Immature natural killer cell (primary cell): Measurements from ENCODE around the gene NOL9. TPM values are rescaled to one million over a fixed set of nuclear protein-coding genes. Genes with fewer than 3 reads are reported as not detected.
"Not testable (repeated sequence)": the region's sequence is repeated elsewhere in the genome, so short reads cannot be mapped to it uniquely, and the experiment has no call there.

Source experiments
- DNase-seq, 3 donors: peaks; one replicate each; pipeline ENCODE4 v3.0.0; 2022; ENCODE audit warnings: mixed read lengths in 1 of 3
- H3K27ac Mint-ChIP-seq, 6 donors: one replicate each; pipeline ENCODE4 v1.8.0; 2020; ENCODE audit warnings: mixed read lengths in 6 of 6, mild to moderate bottlenecking in 5 of 6, inconsistent platforms in 4 of 6, moderate library complexity in 3 of 6
- H3K27me3 Mint-ChIP-seq, 3 donors: one replicate each; pipeline ENCODE4 v1.8.0; 2020 to 2021; ENCODE audit warnings: low read depth in 3 of 3, mild to moderate bottlenecking in 3 of 3, mixed read lengths in 3 of 3, moderate library complexity in 3 of 3, inconsistent platforms in 1 of 3
- H3K36me3 Mint-ChIP-seq, 3 donors: one replicate each; pipeline ENCODE4 v1.8.0; 2020; ENCODE audit warnings: mixed read lengths in 3 of 3, inconsistent platforms in 2 of 3, mild to moderate bottlenecking in 2 of 3
- H3K4me1 Mint-ChIP-seq, 2 donors: one replicate each; pipeline ENCODE4 v1.8.0; 2020; ENCODE audit warnings: inconsistent platforms in 2 of 2, mild to moderate bottlenecking in 2 of 2, mixed read lengths in 2 of 2, moderate library complexity in 1 of 2
- H3K4me3 Mint-ChIP-seq, 5 donors: one replicate each; pipeline ENCODE4 v1.8.0; 2020; ENCODE audit warnings: mild to moderate bottlenecking in 5 of 5, mixed read lengths in 5 of 5, inconsistent platforms in 3 of 5, moderate library complexity in 3 of 5
- H3K9me3 Mint-ChIP-seq, 6 donors: one replicate each; pipeline ENCODE4 v1.8.0; 2020; ENCODE audit warnings: mild to moderate bottlenecking in 6 of 6, mixed read lengths in 6 of 6, inconsistent platforms in 4 of 6, moderate library complexity in 3 of 6
- polyA plus RNA-seq, 3 donors: library from polyadenylated mRNA; unstranded; fragments of 300-500 nt; fragmentation: Illumina TruSeq; gene quantifications; one replicate each; pipeline ENCODE4 v1.2.3, GENCODE V29; 2021

NOL9 gene
- polyA plus RNA-seq, 3 donors from 2014 or later: 4.3 to 18.2 (median 8.4) TPM

DNA sequence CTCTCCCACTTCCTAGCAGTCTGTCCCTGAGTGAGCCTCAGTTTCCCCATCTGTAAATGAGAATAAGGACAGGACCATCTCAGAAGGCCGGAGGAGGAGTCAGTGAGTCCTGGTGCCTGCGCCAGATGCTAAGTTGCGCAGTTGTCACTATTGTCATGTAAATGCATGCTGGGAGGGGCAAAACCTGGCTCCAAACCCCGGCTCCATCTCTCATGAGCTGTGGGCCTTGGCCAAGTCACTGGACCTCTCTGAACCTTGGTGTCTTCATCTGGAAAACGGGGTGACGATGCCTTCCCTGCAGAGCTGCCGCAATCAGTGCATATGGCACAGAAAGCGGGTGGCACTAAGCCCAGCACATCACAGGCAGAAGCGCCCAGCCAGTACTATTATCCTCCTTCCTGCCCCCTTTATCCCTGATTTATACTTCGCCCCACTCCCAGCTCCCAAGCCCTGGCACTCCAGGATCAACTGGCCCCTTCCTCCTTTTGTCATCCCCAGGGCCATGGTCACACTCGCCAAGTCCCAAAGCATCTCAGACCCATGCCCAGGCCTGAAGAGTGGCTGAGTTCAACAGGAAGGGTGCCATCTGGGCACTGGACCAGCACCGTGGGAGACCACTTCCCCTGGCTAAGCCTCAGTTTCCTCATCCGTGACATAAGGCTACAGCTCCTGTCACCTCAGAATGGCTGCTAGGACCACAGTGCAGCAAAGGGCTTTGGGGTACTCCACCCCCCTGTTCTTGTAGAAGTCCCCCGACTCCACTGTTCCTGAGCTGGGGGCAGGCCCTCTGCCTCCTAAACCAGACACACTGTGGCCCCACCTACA is 58.6 kb downstream of the NOL9 start:
- Mint-ChIP-seq H3K4me1 (peaks cover 11 to 14% of the 10 kb centered on the region in 2 donors), H3K9me3 (no peaks in the 10 kb centered on the region), H3K27me3 (peaks cover 10 to 14% (median 11%) of the 10 kb centered on the region in 3 donors), H3K36me3 (no peaks in the 10 kb centered on the region), H3K27ac (no peak overlapping the region), H3K4me3 (peak overlapping the region in 4 of 5 donors; percentile 35 to 65 (median 50))
- no peak for DNase-seq

- DNase-seq: no peak
- Mint-ChIP-seq H3K9me3 (no peaks in the 10 kb centered on the region), H3K27ac (no peak overlapping the region), H3K4me1 (peaks cover 13 to 14% of the 10 kb centered on the region in 2 donors), H3K36me3 (no peaks in the 10 kb centered on the region), H3K4me3 (no peak overlapping the region), H3K27me3 (peaks cover 10 to 11% (median 10%) of the 10 kb centered on the region in 3 donors)
Observed at GRCh38 chr1:6495041-6495441, 59.3 kb downstream of the NOL9 start.

DNA sequence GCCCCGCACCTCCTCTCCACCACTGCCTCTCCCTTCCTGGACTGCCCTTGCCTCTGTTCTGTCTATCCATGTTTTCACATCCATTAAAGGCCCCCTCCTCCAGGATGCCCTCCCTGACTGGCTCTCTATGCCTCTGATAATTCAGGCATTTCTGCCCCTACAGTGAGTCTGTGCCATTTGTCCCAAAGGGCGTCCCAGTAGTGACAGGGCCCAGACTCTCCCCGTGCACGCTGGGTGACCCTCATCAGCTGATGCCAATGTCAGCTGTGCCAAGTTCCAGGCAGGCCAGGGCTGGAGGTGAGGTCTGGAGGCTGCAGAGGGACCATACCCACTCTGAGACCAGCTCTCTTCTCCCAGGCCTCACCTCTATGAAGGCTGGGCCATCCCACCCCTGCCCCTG is 59.7 kb downstream of the NOL9 start:
- Mint-ChIP-seq H3K4me3 (no peak overlapping the region), H3K9me3 (no peaks in the 10 kb centered on the region), H3K36me3 (no peaks in the 10 kb centered on the region), H3K27me3 (peaks cover 9 to 11% (median 10%) of the 10 kb centered on the region in 3 donors), H3K4me1 (peaks cover 13 to 14% of the 10 kb centered on the region in 2 donors), H3K27ac (no peak overlapping the region)
- DNase-seq: no peak

DNA sequence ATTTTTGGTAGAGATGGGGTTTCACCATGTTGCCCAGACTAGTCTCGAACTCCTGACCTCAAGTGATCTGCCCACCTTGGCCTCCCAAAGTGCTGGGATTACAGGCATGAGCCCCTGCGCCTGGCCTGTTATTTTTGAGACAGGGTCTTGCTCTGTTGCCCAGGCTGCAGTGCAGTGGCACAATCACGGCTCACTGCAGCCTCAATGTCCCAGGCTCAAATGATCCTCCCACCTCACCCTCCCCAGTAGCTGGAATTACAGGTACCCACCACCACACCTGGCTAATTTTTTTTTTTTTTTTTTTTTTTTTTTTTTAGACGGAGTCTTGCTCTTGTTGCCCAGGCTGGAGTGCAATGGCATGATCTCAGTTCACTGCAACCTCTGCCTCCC is 60.5 kb downstream of the NOL9 start:
- H3K4me3 Mint-ChIP-seq, DNase-seq, H3K9me3 Mint-ChIP-seq, H3K27ac Mint-ChIP-seq, H3K36me3 Mint-ChIP-seq: not testable (repeated sequence)
- Mint-ChIP-seq H3K4me1 (peaks cover 13 to 14% of the 10 kb centered on the region in 2 donors), H3K27me3 (peaks cover 9 to 11% (median 10%) of the 10 kb centered on the region in 3 donors)

DNA sequence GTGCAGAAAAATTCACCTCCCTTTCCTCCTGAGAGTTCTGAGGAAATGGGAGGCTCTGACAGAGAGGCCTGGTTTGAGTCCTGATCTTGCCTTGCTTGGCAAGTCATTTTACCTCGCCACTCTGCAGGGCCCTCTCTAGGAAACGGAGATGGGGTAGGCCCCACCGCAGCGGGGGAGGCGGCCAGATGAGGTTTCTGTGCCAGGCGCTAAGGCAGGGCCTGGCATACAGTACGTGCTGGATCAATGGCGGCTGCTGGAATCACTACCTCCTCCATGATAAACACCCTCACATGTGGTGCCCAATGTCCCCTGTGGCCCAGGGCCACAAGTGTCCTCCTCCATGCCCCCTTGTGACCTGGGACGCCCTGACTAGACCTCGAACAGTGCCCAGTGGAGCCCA is 62.3 kb downstream of the NOL9 start:
- Mint-ChIP-seq H3K9me3 (peaks cover 0 to 3% (median 0%) of the 10 kb centered on the region in 6 donors), H3K36me3 (no peaks in the 10 kb centered on the region), H3K4me3 (peak overlapping the region in 3 of 5 donors; percentile 40 to 65 (median 41)), H3K4me1 (peaks cover 6 to 9% of the 10 kb centered on the region in 2 donors), H3K27me3 (peaks cover 5 to 10% (median 10%) of the 10 kb centered on the region in 3 donors), H3K27ac (peak overlapping the region in 1 of 6 donors; percentile 62)
- no peak for DNase-seq

- peaks cover 0 to 3% (median 0%) of the 10 kb centered on the region in 6 donors for H3K9me3 Mint-ChIP-seq
- peaks cover 6 to 11% (median 10%) of the 10 kb centered on the region in 3 donors for H3K27me3 Mint-ChIP-seq
- peak within 1 kb of the TSS in 3 of 6 donors; percentile 28 to 62 (median 30) for H3K27ac Mint-ChIP-seq
- H3K36me3 Mint-ChIP-seq: no peaks in the 10 kb centered on the region
- H3K4me3 Mint-ChIP-seq: peak within 1 kb of the TSS; percentile 4 to 77 (median 54)
- peaks cover 6 to 11% of the 10 kb centered on the region in 2 donors for H3K4me1 Mint-ChIP-seq
- DNase-seq: no peak
Observed at GRCh38 chr1:6491480-6491962, 62.8 kb downstream of the NOL9 start, which contains the start of gene PLEKHG5. TSS of gene PLEKHG5 (minus strand) at chr1:6491667. CDS start at chr1:6477571, 14,096 bp downstream.

DNA sequence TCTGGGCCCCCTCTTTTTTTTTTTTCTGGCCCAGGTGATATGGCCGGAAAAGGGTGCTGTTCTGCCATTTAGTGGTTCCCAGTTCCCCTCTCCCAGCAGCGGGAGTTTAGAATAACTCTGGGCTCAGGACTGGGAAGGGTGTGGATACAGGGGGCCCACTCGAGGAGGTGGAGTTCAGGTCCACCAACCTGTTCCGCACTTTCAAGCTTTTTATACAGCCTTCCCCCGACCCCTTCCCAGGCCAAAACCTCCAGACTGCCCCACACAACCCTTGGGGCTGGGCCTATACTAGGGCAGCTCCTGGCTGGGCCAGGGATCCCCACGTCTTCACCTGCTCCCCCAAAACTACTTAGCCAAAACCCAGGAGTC is 63.2 kb downstream of the NOL9 start:
- DNase-seq: no peak
- Mint-ChIP-seq H3K27me3 (peaks cover 6 to 14% (median 10%) of the 10 kb centered on the region in 3 donors), H3K36me3 (no peaks in the 10 kb centered on the region), H3K4me1 (peaks cover 6 to 14% of the 10 kb centered on the region in 2 donors), H3K4me3 (peak overlapping the region; percentile 4 to 65 (median 46)), H3K27ac (peak overlapping the region in 1 of 6 donors; percentile 28), H3K9me3 (peaks cover 0 to 3% (median 0%) of the 10 kb centered on the region in 6 donors)

- Mint-ChIP-seq H3K4me1 (peaks cover 6 to 12% of the 10 kb centered on the region in 2 donors), H3K27me3 (peaks cover 6 to 15% (median 10%) of the 10 kb centered on the region in 3 donors), H3K4me3 (peak overlapping the region; percentile 63 to 78 (median 65)), H3K36me3 (no peaks in the 10 kb centered on the region), H3K27ac (no peak overlapping the region), H3K9me3 (peaks cover 0 to 3% (median 0%) of the 10 kb centered on the region in 6 donors)
- peak in 2 of 3 donors; percentile 18 to 26 for DNase-seq
Observed at GRCh38 chr1:6490181-6491080, 63.9 kb downstream of the NOL9 start.

DNA sequence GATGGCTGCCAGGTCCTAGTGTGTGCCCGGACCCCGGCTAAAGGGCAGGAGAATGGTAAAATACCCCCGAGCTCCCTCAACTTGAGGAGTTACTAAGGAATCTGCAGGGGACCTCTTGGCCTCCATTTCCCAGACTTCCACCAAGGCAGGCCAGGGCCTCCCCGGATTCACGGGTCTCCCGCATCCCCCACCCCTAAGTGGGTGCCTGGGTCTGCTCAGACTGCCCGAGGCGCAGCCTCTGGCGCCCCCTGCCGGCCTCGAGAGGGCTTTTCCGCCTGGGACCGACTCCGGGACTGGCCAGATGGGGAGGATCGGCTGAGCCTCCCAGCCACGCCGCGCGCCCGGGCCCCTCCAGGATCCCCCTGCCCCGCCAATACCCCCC is 64.5 kb downstream of the NOL9 start:
- Mint-ChIP-seq H3K27ac (no peak overlapping the region), H3K4me1 (peaks cover 6 to 12% of the 10 kb centered on the region in 2 donors), H3K4me3 (peak overlapping the region; percentile 57 to 78 (median 64)), H3K9me3 (peaks cover 0 to 3% (median 0%) of the 10 kb centered on the region in 6 donors), H3K27me3 (peaks cover 7 to 15% (median 11%) of the 10 kb centered on the region in 3 donors), H3K36me3 (no peaks in the 10 kb centered on the region)
- DNase-seq: peak; percentile 62 to 71 (median 70)

DNA sequence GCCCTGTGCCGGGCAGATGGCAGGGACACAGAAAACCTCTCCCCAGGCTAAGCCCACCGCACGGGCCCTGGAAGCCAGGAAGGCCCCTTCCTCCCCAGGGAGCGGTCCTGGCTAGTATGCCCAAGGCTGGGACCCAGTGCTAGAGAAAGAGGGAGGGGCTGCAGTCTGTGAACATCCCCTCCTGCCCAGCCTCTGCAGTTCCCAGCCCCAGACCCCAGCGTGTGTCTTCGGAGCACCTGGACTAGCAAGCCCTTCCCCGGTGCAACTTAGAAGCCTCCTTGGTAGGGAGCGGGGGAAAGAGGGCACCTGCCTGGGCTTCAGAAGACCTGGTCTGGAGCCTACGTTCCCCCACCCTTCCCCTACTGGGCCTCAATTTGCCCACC is 64.9 kb downstream of the NOL9 start:
- H3K4me3 Mint-ChIP-seq: peak overlapping the region in 1 of 5 donors; percentile 63
- peaks cover 6 to 12% of the 10 kb centered on the region in 2 donors for H3K4me1 Mint-ChIP-seq
- H3K9me3 Mint-ChIP-seq: peaks cover 0 to 3% (median 0%) of the 10 kb centered on the region in 6 donors
- no peaks in the 10 kb centered on the region for H3K36me3 Mint-ChIP-seq
- no peak overlapping the region for H3K27ac Mint-ChIP-seq
- DNase-seq: no peak
- peaks cover 9 to 13% (median 12%) of the 10 kb centered on the region in 3 donors for H3K27me3 Mint-ChIP-seq

DNA sequence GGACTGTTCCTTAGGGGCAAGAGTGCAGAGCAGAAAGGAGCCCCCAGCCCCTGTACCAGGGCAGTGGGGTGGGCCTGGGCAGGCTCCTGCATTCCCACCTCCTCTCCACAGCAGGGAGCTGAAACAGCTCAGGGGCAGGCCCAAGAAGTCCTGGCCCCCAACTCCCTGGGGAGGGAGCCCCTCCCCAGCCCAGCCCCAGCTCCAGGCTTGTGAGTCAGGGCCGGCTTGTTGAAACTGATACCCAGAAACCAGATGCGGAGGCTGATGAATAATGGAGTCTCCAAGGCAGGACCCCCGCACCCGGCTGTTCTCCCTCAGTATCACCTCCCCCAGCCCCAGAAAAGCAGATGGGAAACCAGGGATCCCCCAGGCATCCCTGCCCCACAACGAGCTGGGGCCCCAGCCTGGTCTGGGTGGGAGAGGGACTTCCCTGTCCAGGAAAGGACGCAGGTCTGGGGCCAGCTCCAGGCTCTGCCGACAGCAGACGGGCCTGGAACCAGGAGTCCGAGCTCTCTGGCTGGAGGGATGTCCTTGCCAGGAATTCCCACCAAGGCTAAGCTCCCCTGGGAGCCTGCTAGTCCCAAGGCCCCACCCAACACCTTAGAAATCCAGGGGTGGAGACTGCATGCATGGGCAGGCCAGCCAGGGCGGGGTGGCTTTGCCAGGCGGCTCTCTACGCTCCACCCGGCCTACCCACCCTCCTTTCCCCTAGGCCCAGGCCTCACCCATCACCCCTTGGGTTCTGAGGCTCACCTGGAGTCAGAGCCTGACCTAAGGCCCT is 65.5 kb downstream of the NOL9 start:
- H3K36me3 Mint-ChIP-seq: no peaks in the 10 kb centered on the region
- H3K4me1 Mint-ChIP-seq: peaks cover 6 to 12% of the 10 kb centered on the region in 2 donors
- no peak overlapping the region for H3K4me3 Mint-ChIP-seq
- no peak overlapping the region for H3K27ac Mint-ChIP-seq
- H3K9me3 Mint-ChIP-seq: peaks cover 0 to 3% (median 0%) of the 10 kb centered on the region in 6 donors
- peaks cover 9 to 13% (median 12%) of the 10 kb centered on the region in 3 donors for H3K27me3 Mint-ChIP-seq
- no peak for DNase-seq

- no peak for DNase-seq
- H3K4me1 Mint-ChIP-seq: peaks cover 6 to 12% of the 10 kb centered on the region in 2 donors
- H3K4me3 Mint-ChIP-seq: no peak overlapping the region
- H3K27ac Mint-ChIP-seq: no peak overlapping the region
- H3K9me3 Mint-ChIP-seq: peaks cover 0 to 3% (median 0%) of the 10 kb centered on the region in 6 donors
- no peaks in the 10 kb centered on the region for H3K36me3 Mint-ChIP-seq
- H3K27me3 Mint-ChIP-seq: peaks cover 10 to 13% (median 12%) of the 10 kb centered on the region in 3 donors
Observed at GRCh38 chr1:6487804-6488484, 66.4 kb downstream of the NOL9 start.
